Hair follicle dermal papilla cell (primary cell): ENCODE results near the gene VCP. TPM values are rescaled to one million over a fixed set of nuclear protein-coding genes. Genes with fewer than 3 reads are reported as not detected.

ENCODE experiments used
- small RNA-seq: library from RNA; depleted of rRNA; stranded (forward); fragments of <200 nt; gene quantifications from one replicate; pipeline ENCODE3, GENCODE V24; 2012
- total RNA-seq: library from RNA; depleted of rRNA; stranded (reverse); fragments of >200 nt; gene quantifications from 2 replicates; pipeline ENCODE4 v1.2.3, GENCODE V29; 2012

Gene VCP
- 305 and 331 TPM in 2 replicates for total RNA-seq

DNA sequence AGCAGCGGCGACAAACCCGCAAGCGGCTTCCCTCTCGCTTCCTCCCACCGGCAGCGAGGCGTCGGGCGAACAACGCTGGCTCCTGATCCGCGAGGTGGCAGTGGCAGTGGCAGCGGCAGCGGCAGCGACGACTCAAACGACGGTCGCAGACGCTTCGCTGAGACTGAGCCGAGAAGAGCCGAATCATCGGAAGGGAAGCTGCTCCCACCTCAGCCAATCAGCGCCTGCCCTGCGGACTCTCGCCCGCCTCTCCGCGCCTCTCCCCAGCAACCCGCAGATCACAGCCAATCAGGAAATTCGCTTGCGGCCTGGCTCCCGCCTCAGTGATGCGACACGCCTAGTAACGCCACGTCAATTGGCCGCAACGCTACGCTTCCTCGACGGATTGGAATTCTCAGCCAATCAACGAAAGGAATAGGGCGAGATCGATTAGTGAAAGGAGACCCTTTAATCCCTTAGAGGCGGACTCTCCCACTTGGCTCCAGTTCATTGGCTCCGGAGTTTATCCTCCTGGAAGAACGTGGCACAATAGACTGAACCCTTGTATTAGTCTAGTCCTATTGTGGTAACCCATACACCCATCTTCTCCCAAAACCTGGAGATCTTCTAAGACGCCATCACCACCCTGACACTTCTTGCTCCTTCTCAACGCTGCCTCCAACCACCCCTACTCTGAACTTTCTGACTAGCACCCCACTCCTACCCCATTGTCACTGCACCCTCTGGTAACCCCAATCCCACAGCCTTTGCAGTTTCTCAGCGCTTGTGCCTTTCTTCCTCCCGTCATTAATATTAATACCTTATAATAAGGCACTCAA lies at the start of gene VCP:
Gene VCP, minus strand, starts transcription at position 165 of the 818 bp plus-strand sequence. CDS start 272 bp downstream, outside the sequence.

DNA sequence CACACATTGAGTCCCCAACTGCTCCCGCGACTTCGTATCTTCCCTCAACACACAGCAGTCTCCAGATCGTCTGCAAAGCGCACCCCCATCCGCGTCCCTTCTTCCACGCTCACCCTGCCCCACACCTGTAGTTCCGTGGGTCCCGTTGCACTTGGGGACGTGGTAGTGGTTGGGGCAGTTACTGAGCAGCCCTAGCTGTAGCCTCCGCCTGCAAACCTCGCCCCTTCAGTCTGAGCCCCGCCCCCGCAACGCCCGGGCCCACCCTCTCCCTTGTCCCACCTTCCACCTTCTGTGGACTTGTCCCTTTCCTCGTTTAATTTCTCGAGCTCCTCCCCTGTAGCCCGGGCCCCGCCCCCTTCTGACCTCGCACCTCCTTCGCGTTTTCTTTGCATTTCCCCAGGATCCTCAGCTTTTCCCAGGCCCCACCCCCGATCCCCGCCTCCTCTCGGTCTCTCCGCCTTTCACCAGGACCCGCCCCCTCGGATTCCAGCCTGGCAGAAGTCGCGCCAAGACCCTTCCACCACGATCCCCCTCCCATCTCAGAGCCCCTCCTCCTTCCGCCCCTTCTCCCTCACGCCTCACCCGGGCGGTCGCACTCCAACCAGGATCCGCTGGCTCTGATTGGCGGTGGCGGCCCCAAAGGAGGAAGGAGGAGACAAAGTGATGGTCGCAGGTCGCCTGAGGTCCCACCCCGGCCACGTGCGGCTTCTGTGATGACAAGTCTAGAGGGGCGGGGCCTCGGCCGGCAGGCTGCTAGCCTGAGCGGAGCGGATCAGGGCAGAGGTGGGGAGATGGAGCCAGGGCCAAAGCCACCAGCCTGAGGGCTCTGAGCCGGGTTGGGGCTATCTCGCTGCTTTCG lies 43.5 kb upstream of the VCP start, which contains the start of gene ATOSB:
Gene ATOSB, minus strand, starts transcription at position 183 of the 859 bp plus-strand sequence. CDS start 7,588 bp downstream, outside the sequence.

DNA sequence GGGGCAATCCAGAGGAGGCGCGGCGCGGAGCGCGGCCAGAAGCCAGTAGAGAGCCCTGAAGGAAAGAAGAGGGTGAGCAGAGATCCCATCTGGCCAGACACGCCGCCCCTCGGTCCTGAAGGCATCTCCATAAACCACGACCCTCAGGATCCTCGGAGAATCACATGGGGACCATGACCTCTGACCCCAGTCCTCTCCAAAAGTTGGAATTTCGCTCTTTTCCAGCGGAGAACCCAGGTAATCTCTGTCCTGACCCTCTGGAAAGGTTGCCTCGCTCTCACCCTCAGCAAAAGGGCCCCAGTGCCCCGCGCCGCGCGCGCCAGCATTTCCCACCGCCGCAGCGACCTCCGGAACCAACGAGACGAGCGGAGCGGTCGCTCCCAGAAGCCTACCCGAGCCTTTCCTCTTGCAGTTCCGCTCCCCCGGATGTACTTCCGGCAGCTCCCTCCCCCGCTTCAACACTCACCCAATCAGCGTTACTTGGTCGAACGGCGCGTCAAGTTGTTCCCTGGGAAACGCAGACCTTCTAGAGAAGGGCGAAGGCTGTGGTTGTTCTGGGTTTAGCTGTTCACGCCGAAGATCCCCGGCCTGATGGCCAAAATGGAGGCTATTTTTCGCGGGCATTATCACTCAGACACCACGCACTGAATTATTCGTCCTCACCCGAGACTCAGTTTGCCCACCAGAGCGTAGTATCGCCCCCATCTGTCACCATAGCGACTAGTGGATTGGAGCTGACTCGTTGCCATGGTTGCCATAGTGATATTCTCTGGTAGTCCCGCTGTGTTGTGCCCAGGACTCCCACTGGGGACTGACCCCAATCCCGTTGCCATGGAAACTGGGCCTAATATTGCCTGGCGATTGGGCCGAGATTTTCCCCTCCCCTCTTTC lies 30.6 kb upstream of the VCP start, which contains the start of gene STOML2:
Gene STOML2, minus strand, starts transcription at position 363 of the 891 bp plus-strand sequence. Its CDS starts 37 bp downstream, at position 326.

DNA sequence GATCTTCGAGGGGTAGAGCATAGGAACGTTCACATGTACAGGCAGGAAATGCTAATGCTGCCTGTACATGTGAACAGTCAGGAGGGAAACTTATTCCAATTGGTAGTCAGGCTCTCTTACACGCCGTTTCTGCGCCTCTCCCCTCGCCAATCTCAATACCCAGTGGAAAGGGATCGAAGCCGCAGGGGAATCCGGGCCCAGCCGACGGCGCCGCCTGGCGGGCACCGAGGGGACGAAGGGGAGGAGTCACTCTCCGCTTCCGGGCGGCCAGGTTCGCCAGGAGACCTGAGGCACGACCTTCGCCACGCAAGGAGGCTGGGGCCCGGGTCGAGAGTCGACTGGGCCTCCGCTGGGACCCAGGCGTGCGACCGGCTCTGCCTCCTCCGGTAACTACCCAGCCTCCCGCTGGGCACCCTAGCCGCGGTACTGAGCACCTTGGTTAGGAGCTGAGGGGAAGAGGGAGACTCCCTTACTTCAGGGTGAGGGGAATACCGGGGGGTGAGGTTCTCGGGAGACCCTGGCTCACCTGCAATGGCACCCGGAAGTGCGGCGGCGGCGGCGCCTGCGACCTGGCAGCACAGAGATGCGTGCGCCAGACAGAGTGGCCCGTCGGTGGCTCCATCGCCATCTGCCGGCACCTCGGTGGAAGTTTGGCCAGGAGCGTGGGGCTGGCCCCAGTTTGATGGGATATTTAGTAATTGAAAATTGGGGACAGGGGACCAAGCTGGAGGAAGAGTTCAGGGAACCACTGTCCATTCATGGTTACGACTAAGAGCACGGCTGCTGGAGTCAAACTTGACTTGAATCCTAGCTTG lies 23.8 kb upstream of the VCP start, which contains the start of gene PIGO:
Gene PIGO, minus strand, starts transcription at position 557 of the 815 bp plus-strand sequence. CDS start 1,026 bp downstream, outside the sequence.

DNA sequence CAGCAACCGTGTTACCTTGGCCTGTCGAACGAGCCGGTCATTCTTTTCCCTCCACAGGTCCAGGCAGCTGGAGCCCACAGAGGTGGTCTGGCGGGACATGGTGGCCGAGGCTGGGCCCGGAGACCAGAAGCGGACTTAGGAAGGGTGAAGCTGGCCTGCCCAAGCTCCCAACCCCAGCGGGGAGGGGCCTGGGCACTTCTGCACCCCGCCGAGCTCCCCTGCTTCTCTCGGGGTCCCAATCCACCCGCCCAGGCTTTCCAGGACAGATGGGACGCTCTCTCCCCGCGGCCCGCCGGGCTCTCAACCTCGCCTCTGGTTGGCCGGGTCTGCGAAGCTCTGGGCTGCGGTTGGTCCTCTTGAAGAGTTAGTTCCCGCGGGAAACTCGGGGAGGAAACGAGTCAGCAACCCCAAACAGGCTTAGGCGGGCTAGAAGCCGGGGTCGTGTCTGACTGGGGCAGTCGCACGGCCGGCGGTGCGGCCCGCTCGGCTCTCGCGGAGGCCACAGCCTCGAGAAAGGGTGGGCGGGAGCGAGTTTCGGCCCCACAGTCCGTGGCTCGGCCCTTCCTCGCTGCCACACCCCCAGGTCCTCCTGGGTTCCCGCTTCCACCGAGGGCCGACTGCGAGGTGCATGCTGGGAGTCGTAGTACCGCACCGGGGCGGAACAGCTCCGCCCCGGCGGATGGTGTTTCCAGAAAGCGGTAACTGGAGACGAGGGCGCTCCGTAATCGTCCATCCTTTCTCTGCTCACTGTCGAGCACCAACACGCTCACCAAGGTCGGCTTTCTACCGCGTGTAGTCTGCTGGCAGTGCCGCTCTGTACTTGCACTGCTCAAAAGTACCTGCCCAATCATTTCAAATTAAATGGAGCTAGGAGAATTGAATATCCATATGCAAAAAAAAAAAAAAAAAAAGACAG lies 7.3 kb upstream of the VCP start, which contains the start of gene FANCG:
Gene FANCG, minus strand, starts transcription at position 517 of the 916 bp plus-strand sequence. Its CDS starts 418 bp downstream, at position 99.

Small RNAs within 50 kb of the gene (small RNA-seq; reads per million reads assigned to genes)
- not detected for gene RN7SL338P

Other genes starting within 250 kb of the VCP start
- gene PHF24, start 114.3 kb downstream of the VCP start, total RNA-seq, result under 0.01 TPM in 2 replicates
- 16.9 and 19.7 TPM in 2 replicates for gene DNAJB5, start 82.9 kb downstream of the VCP start, total RNA-seq
- gene FANCG, start 7.3 kb upstream of the VCP start, total RNA-seq, result 10.9 and 11.9 TPM in 2 replicates
- gene PIGO, start 24.0 kb upstream of the VCP start, total RNA-seq, result 13.1 and 16.3 TPM in 2 replicates
- gene STOML2, start 30.5 kb upstream of the VCP start, total RNA-seq, result 115 and 117 TPM in 2 replicates
- 25.8 and 36.3 TPM in 2 replicates for gene ATOSB, start 43.2 kb upstream of the VCP start, total RNA-seq
- 29.1 and 29.2 TPM in 2 replicates for gene UNC13B, start 89.4 kb upstream of the VCP start, total RNA-seq